Omental fat pad (tissue), 4 donors: ENCODE results near the gene LDB3. TPM values are rescaled to one million over a fixed set of nuclear protein-coding genes. Genes with fewer than 3 reads are reported as not detected.

Source experiments
- ATAC-seq: fragments of 150-250 bp; one replicate; pipeline ENCODE4 v1.9.1; 2016; ENCODE audit warnings: mild to moderate bottlenecking, moderate library complexity; ENCODE audit not compliant: low FRiP score
- DNase-seq: peaks from one replicate; pipeline ENCODE4 v3.0.0-alpha.2; 2019; ENCODE audit warnings: low spot score
- total RNA-seq, 4 donors: library from RNA; depleted of rRNA; stranded (reverse); fragments of >200 nt; gene quantifications; one replicate each; pipeline ENCODE4 v1.1.0, GENCODE V29; 2016
- TF ChIP-seq, protein P1 (sequence below), 3 donors: fragments of 450-650 bp; IDR thresholded peaks; one replicate each; pipeline ENCODE4 v1.5.1; 2016 to 2017; ENCODE audit warnings: antibody characterized with exemption in 3 of 3, mild to moderate bottlenecking in 3 of 3, moderate library complexity in 2 of 3

Gene LDB3
- total RNA-seq, 4 donors from 2014 or later: 0.56 to 22.4 (median 0.65) TPM

DNA sequence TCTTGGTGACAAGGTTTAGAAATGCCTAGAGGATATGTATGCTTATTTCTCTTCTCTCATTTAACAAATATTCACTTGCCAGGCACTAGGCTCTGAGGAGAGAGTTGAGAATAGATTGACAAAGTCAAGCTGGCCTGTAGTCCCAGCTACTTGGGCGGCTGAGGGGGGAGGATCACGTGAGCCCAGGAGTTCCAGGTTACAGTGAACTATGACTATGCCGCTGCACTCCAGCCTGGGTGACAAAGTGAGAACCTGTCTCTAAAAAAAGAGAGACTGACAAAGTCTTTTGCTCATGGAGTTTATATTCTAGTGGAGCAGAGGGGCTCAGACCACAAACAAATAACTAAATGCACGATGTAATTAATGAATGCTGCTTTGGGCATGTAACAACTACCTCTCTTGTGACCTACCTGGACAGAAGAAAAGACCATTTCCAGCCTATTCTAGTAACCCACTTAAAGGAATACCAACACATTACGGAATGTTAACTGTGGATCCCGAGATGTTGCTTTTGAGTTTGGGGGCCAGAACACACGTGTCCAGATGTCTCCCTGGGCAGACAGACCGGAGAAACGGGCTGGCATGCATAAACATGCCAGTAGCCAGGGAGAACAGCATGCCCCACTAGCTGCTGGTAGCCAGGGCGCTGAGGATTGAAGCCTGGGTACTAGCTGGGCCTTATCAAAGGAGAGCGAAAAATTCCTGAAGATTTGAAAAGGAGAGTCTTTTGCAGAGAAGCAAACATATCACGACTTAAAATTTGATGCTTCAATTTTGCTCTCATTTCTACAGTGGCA lies 85.5 kb downstream of the LDB3 start:
- ATAC-seq (no peak), DNase-seq (no peak)
- TF ChIP-seq, protein P1, sequence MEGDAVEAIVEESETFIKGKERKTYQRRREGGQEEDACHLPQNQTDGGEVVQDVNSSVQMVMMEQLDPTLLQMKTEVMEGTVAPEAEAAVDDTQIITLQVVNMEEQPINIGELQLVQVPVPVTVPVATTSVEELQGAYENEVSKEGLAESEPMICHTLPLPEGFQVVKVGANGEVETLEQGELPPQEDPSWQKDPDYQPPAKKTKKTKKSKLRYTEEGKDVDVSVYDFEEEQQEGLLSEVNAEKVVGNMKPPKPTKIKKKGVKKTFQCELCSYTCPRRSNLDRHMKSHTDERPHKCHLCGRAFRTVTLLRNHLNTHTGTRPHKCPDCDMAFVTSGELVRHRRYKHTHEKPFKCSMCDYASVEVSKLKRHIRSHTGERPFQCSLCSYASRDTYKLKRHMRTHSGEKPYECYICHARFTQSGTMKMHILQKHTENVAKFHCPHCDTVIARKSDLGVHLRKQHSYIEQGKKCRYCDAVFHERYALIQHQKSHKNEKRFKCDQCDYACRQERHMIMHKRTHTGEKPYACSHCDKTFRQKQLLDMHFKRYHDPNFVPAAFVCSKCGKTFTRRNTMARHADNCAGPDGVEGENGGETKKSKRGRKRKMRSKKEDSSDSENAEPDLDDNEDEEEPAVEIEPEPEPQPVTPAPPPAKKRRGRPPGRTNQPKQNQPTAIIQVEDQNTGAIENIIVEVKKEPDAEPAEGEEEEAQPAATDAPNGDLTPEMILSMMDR (IDR thresholded peaks at IDR 0.05): no peak

DNA sequence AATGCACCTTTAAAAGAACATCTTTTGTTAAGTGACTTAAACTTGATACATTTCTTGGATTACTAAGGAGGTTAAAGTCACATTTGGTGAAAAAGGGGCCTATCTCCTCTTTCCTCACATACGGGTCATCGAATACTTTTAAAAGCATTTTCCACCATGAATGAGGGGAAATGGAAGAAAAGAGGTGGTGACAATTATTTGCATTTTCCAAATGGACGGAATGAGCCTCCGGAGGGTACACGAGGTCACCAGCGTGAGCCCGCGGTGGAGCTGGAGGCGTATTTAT lies 87.1 kb downstream of the LDB3 start:
- TF ChIP-seq, protein P1 (IDR thresholded peaks at IDR 0.05): no peak

DNA sequence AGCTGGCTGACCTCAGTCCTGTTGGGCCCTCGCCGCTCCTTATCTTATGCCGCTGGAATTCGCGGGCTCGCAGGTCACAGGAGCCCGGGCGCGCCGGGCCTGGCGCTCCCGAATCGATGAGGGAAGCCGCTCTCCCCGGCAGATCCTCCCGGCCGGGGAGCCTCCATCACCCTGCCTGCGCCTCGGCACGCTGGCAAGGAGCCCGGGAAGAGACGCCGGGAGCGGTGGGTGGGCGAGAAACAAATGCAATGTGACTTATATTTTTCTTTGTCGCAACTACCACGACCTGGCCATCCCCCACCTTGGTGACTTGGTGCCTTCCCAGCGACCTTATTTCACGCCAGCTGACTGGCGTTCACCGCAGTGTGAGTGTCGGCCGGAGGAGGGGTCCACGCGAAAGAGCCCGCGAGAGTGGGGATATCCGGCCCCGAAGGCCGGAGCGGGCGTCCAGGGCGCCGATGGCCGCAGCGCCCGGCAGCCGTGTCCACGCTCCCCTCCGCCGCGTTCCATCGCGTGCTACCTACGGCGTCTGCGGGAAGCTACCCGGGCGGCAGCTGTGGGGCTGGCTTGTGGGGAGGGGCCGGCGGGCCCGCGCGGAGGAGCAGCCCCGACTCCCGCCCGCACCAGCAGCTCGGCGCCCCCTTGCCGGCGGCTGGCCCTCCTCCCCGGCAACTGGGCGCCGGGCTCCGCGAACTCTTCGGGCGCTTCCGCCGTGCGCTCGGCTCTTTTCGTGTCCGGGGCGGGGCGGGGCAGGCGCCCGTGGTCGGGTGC lies 87.6 kb downstream of the LDB3 start:
- peak; percentile 95 for ATAC-seq
- peak; percentile 65 for DNase-seq
- TF ChIP-seq, protein P1 (IDR thresholded peaks at IDR 0.05): no peak

More for the DNA sequence above, 87.1 kb downstream of the LDB3 start:
- ATAC-seq (no peak), DNase-seq (no peak)

DNA sequence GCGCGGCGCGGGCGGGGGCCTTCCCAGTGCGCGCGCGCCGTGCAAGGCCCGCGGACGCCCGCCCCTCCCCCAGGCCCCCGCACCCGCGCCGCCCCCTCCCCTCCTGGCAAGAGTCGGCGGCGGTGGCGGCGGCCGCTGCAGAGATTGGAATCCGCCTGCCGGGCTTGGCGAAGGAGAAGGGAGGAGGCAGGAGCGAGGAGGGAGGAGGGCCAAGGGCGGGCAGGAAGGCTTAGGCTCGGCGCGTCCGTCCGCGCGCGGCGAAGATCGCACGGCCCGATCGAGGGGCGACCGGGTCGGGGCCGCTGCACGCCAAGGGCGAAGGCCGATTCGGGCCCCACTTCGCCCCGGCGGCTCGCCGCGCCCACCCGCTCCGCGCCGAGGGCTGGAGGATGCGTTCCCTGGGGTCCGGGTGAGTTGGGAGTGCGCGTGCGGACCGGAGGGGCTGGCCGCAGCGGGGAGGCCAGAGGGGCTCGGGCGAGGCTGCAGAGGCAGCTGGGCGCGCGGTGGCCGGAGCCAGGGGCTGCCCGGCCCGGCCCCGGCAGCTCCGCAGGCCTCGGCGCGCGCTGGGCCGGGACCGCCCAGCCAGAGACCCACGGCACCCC lies 88.3 kb downstream of the LDB3 start, which contains the start of gene BMPR1A:
BMPR1A (plus strand) TSS at position 109 of the 602 bp plus-strand sequence. CDS start 119,400 bp downstream, outside the sequence.
- ATAC-seq: peak; percentile 55
- no peak for DNase-seq
- TF ChIP-seq, protein P1 (IDR thresholded peaks at IDR 0.05): no peak

DNA sequence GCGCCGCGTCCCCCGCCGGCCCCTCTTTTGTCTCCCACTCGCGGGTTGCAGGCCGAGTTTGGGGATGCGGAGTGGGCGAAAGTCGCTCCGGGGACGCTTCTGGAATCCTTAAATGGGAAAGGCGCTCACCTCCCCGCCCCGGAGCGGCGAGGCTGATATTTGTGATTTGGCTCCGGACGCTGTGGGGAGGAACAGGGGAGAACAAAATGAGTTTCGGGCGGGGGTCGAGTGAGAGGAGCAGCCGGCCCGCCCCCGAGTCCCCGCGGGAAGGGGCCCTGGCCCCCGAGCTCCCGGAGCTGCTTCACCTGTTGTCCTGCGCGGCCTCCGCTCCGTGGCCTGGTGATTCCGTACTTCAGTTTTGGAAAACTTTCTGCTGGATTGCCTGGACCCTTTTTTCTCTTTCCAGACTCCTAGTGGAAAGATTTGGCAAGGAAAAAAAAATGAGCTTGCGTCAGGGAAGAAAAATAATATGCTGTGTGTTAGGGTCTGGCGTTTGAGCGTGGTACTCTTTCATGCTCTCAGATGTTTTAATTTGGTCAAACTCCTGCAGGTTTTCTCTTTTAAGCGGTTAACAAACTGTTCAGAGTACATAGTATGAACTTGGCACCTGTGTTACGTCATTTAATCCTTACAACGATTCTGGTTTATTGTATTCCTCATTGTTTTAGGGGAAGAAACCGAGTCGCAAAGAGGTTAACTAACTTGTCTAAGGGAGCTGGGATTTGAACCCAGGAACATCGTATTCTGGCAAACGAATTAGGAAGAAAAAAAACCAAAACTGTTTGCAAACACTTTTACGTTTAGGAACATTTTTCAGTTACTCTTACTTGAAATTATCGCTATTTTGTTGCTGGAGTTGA lies 89.0 kb downstream of the LDB3 start:
- ATAC-seq (no peak), DNase-seq (no peak)
- TF ChIP-seq, protein P1 (IDR thresholded peaks at IDR 0.05): no peak
